Measurements from ENCODE around the gene MINDY1.

Gene MINDY1, protein sequence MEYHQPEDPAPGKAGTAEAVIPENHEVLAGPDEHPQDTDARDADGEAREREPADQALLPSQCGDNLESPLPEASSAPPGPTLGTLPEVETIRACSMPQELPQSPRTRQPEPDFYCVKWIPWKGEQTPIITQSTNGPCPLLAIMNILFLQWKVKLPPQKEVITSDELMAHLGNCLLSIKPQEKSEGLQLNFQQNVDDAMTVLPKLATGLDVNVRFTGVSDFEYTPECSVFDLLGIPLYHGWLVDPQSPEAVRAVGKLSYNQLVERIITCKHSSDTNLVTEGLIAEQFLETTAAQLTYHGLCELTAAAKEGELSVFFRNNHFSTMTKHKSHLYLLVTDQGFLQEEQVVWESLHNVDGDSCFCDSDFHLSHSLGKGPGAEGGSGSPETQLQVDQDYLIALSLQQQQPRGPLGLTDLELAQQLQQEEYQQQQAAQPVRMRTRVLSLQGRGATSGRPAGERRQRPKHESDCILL

DNA sequence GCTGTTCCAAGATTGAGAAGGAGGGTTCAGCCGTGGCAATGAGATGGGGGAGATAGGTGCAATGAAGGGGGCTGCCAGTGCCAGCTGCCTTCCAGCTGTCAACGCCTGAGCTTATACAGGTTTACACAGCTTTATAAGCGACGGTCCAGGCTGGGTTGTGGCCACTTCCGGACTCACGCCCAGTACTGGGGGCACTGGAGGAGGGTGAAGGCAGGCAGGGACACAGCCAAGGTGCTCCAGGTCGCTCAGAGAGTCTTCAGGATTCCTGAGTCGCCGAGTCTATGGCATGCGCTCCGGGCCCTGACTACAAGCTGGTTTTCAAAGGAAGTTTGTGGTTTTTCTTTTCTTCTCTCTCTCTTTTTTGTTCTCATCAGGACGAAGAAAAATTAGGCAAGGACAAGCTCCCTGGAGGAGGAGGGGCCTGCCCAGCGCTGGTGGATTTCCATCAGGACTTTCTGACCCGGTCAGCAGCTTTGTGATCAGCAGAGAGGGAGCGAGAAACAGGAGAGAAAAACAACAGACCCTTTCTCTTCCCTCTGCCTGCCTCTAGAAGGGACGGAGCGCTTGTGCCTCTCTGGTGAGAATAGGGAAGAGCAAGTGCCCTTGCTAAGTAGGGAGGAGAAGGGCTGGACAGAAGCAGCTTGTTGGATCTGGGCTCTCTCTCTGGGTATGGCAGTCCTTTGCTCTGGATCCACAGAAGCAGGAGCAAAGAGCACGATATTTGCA, at the start of gene MINDY1:
TSS of gene MINDY1 (minus strand) at position 576 of the 726 bp plus-strand sequence. CDS start 4,285 bp downstream, outside the sequence.
- DNase-seq: no peak

DNA sequence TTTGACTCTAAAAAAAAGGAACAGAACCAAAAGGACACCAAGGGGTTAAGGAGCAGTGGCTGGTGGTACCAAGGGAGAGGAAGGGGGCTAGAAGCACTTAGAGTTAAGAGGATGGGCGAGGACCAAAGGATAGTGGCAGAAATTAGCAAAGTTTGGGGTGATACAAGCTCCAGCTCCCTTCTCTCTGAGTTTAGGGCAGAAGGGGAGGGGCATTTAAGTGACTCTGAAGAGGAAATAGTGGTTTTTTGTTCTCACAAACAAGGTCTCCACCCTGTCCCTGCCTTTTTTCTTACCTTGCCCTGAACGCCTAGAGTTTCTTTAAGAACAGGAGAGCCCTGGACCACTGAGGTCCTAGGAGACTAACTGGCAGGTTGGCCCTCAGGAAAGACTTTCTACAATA, 49.4 kb upstream of the MINDY1 start:
- DNase-seq: no peak

DNA sequence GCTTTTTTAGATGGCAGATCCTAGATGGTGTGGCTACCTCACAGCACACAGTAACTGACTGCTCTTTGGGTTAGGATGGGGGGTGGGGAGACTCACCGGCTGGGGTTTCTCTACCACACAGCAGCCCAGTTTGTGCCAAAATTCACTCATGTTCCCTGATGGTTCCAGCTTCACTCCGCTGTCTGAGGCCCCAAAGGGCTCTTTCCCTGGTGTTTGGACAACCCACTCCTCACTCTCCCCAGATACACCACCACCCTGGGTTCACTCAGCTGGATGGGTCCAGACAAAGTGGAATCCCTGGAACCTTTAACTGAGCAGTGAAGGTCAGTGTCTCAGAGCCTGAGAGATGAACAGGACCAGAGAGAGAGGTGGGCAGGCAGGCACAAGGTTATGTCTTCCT, 48.9 kb upstream of the MINDY1 start:
- no peak for DNase-seq

DNA sequence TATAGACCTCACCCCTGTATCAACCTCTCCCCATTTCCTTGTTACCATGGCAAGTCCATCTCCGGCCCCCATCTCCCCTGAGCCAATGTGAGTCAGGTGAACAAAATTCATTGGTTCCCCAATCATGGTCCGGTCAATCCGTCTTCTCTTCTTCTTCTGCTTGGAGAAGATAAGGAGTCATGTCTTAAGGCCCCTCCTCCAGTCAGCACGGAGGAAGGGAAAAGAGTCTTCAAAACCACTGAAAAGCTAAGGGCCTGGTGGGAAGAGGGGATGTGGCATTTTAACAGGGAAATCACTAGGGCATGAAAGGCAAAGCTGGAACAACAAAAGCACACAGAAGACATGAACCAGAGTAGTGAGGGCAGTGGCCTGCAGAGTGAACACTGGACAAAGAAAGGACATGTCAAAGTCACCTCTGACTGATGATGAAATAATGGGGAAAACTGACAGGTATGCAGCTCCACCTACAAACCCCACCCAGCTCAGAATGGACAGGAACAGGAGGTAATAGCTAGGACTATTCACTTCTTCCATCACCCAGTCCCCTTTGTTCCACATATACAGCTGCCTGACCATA, 48.4 kb upstream of the MINDY1 start:
- DNase-seq: no peak

DNA sequence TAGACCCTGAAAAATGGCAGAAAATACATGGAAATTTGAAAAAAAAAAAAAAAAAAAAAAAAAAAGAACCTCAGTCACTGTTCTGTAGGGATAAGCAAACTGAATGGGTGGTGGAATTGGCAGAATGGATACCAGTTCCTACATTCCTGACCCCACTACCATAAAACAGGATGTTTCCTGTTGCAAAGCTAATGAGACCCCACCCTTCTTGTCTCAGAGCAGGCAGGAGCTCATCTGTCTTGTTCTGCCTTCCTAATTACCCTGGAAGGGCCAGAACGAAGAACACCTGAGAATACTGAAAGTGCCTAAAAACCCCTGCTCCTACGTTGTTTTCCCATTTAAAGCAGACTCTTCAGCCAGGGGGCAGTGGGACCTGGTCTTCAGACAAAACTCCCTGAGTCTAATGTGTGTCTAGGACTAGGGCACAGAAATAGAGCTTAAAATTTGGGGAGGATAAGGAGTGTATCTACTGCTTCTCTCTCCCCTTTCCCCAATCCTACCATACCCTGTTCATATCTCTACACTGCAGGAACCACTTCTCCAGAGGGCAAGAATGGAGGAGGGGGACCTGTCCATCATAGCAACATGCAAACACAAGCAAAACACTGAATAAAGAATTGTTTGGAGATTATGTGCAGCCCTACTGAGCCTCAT, 44.8 kb upstream of the MINDY1 start:
- DNase-seq: no peak

DNA sequence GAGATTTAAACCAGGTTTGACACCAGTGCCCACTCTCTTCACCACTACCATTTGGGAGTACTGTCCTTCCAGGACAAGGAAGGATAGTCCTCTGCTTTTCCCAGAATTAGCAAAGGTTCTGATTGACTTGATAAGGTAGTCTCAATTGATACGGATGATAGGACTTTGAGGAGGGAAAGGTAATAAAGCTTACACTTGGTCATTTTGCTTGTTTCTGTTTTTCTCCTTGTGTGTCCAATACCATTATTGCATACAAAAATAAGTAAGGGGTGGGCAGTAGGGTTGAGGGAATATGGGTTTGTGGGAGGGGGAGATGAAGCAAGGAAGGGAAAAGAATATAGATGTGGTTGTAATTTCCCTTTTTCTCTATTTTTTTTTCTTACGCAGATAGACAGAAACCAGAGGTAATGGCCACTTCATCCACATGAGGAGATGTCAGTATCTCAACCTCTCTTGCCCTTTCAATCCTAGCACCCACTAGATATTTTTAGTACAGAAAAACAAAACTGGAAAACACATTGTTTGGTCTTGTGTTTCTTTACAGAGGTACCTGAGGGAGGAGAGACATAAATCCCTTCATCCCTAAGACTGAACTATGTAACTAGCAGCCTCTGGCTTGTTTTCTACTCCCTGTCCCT, 43.5 kb upstream of the MINDY1 start:
- no peak for DNase-seq

DNA sequence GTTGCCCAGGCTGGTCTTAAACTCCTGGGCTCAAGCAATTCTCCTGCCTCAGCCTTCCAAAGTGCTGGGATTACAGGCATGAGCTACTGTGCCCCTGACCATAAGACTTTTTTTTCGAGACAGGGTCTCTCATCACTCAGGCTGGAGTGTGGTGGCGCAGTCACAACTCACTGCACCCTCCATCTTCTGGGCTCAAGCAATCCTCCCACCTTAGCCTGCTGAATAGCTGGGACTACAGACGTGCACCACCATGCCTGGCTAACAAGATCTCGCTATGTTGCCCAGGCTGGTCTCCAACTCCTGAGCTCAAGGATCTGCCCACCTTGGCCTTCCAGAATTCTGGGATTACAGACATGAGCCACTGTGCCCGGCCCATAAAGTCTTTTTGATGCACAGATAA, 42.8 kb upstream of the MINDY1 start:
- no peak for DNase-seq

DNA sequence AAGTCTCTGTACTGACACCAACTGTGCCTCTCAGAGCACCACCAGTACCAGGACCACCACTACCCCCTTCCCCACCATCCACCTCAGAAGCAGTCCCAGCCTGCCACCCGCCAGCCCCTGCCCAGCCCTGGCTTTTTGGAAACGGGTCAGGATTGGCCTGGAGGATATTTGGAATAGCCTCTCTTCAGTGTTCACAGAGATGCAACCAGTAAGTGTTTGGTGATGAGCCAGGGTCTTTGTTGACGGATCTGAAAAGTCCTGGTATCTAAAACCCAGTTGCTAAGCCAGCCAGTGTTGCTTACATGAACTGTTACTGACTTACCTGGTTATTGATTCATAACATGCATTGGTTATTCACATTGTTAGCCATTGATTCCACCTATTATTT, 41.9 kb upstream of the MINDY1 start:
- DNase-seq: no peak

DNA sequence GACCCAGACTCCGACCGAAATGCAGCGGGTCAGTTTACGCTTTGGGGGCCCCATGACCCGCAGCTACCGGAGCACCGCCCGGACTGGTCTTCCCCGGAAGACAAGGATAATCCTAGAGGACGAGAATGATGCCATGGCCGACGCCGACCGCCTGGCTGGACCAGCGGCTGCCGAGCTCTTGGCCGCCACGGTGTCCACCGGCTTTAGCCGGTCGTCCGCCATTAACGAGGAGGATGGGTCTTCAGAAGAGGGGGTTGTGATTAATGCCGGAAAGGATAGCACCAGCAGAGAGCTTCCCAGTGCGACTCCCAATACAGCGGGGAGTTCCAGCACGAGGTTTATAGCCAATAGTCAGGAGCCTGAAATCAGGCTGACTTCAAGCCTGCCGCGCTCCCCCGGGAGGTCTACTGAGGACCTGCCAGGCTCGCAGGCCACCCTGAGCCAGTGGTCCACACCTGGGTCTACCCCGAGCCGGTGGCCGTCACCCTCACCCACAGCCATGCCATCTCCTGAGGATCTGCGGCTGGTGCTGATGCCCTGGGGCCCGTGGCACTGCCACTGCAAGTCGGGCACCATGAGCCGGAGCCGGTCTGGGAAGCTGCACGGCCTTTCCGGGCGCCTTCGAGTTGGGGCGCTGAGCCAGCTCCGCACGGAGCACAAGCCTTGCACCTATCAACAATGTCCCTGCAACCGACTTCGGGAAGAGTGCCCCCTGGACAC, 41.4 kb upstream of the MINDY1 start:
- no peak for DNase-seq

GRCh38 chr1:151047591-151047924, 40.9 kb upstream of the MINDY1 start, which contains the start of gene C1orf56:
C1orf56 (plus strand) TSS chr1:151047751; CDS start chr1:151047848, 97 bp downstream.
- no peak for DNase-seq

DNA sequence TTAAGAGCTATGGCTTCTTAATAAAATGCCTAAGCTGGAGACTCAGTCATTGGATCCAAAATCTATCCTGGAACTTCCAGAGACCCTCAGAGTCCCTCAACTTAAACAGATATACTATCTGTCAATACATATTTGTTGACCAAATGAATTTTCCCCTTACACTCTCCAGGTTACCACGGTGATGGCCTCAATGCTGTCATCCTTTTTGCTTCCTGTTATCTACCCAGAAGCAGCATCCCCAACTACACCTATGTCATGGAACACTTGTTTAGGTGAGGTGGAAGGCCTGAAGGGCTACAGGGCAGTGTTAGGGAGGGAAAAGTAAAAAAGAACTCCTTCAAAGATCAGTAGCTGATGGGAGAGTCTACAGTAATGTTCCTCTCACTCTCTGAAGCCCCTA, 36.5 kb upstream of the MINDY1 start:
- DNase-seq: no peak

DNA sequence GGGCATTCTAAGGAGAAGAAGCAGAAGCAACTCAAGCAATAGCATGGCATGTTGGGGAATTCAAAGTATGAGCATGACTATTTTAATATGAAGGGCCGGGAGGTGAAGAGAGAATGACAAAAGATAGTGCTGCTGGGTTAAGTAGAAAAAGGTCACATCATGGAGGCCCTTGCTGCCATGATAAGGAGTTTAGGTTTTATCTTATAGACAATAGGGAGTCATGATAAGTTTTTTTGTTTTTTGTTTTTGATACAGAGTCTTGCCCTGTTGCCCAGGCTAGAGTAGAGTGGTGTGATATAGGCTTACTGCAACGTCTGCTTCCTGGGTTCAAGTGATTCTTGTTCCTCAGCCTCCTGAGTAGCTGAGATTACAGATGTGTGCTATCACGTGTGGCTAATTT, 32.8 kb upstream of the MINDY1 start:
- DNase-seq: no peak

- no peak for DNase-seq
Observed at GRCh38 chr1:151037032-151037431, 30.3 kb upstream of the MINDY1 start.

- no peak for DNase-seq
Observed at GRCh38 chr1:151036356-151036755, 29.7 kb upstream of the MINDY1 start, which contains the start of gene BNIPL. BNIPL (plus strand) TSS chr1:151036586; CDS start chr1:151036726, 140 bp downstream.

DNA sequence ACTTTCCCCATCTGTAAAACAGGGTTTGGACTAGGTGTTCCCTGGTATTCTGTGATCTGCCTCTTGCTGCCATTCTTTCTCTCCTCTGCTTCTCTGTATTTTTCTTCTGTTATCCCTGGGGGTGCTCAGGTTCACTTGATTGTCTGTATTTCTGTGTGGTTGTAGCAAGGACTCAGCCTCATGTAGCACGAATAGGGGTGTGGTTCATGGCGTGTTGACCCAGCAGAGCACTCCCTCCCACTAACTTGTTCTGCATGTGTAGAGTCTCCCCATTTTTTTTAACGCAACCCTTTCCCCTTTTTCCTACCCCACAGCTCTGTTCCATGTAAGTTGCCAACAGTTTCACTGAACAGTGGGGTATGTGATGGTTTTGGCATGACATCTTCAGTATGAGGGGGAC, 28.5 kb upstream of the MINDY1 start:
- DNase-seq: no peak

- no peak for DNase-seq
Observed at GRCh38 chr1:151032164-151032563, 25.5 kb upstream of the MINDY1 start.

GRCh38 chr1:151026460-151026859, 19.8 kb upstream of the MINDY1 start:
- no peak for DNase-seq

DNA sequence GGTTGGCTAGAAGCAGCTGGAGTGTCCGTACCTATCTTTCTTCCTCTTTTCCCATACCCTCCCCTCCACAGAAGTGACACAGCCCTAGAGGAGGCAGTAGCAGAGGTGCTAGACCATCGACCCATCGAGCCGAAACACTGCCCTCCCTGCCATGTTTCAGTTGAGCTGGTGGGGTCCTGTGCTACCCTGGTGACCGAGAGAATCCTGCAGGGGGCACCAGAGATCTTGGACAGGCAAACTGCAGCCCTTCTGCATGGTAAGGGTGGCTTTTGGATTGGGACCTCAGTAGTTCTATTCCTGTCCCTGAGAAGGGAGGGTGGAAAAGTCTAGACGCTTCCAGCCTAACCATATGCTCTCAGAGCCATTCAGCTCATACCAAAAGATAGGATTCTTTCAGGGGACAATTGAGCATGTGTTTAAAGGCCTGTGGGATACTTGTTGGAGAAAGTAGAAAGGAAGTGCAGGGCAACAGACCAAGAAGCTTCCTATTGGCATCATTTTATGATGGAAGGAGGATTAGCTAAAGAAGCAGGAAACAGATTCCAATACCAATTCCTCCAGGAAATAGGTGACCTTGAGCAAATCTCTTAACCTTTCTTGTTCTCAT, 17.9 kb upstream of the MINDY1 start:
- no peak for DNase-seq

- no peak for DNase-seq
Observed at GRCh38 chr1:151013518-151013917, 6.8 kb upstream of the MINDY1 start.

DNA sequence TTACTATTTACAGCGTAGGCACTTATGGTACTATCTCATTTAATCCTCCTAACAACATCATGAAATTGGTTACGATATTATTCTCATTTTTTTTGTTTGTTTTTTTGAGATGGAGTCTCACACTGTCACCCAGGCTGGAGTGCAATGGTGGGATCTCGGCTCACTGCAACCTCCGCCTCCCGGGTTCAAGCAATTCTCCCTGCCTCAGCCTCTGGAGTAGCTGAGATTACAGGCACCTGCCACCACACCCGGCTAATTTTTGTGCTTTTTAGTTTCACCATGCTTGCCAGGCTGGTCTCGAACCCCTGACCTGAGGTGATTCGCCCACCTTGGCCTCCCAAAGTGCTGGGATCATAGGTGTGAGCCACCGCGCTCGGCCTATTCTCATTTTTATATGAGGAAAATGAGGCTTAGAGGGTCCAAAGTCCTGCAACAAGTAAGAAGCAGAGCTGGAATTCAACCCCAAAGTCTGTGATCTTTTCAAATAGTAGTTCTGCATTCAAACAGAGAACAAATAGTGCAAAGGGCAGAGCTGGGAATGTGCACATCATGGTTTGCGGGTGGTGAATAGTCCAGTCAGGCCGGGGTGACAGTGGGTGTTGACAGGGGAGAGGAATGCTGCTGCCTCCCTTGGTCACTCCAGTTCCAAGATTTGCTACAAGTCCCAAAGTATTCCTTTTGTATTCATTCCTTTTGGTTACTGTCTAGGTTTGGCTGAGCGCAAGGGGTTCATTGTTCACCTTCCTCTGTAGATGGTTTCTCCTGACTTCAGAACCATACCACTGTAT, 6.2 kb upstream of the MINDY1 start:
- DNase-seq: no peak
